Activated CD4-positive, CD25-positive, alpha-beta regulatory T cell (primary cell): Measurements from ENCODE around the gene VAV3.
A peak's percentile ranks its signal among the peaks of the same experiment; 100 is the strongest.

ENCODE experiments used
- DNase-seq, 4 experiments: peaks; one replicate each; lab custom pipeline; 2025; lab: John Stamatoyannopoulos, UW

The VAV3 gene

GRCh38 chr1:107789817-107790524 lies 175.0 kb downstream of the VAV3 start:
- DNase-seq: no peak

- no peak for DNase-seq
Measured at GRCh38 chr1:107788206-107789202, 176.5 kb downstream of the VAV3 start.

- DNase-seq: no peak
Measured at GRCh38 chr1:107787299-107787698, 177.7 kb downstream of the VAV3 start.

GRCh38 chr1:107786203-107786845 lies 178.7 kb downstream of the VAV3 start:
- DNase-seq: no peak

- no peak for DNase-seq
Measured at GRCh38 chr1:107785496-107786202, 179.3 kb downstream of the VAV3 start.

- DNase-seq: peak in 3 of 4 experiments; percentile 8 to 41 (median 11)
Measured at GRCh38 chr1:107782217-107782845, 182.6 kb downstream of the VAV3 start.

DNA sequence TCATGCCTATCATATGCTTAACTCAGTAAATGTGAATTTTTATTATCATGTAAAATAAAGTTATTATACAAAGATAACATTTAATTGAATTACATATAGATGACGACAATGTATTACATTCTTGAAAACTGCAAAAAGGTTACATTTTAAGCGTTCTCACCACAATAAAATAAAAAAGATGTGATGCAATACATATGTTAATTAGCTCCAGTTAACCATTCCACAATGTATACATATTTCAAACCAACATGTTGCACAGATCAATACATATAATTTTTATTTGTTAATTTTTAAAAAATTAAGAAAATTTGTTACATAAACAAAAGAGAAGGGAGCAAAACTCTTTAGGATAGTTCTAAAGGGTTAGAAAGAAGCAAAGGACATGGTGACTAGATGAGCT lies 183.7 kb downstream of the VAV3 start:
- no peak for DNase-seq

- no peak for DNase-seq
Measured at GRCh38 chr1:107777664-107778047, 187.3 kb downstream of the VAV3 start.

DNA sequence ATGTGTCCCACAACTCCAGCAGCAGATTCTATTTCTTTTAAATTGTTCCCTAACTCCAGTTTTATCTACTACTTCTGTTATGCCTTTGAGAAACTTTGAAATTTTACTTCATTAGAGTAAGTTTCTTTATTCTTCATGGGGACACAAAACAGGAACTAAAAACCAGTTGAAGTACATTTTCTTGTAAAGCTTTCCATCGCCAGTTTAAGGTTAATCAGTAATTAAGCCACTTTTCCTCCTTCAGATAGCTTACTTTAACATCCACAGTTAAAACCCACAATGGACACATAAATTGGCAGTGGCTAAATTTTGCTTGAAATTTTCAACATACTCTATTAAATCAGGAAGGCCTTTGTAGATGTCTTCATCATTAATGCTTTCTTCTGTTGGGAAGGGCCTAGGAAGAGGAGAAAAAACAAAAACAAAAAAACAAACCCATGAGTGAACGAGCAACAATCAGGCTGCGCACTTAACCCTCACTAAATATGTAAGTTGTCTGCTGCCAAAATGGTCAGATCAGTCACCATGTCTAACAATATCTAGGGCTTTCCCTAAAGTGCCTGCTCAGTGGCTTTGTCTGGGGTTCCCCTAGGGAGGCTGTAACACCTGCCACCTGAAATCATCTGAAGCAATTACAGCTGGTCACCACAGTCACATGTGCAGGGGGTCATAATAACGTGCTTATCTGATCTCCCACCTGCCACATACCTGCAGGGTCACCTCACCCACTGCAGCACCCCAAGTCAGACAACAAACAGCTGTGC lies 187.9 kb downstream of the VAV3 start:
- no peak for DNase-seq

GRCh38 chr1:107771377-107771776 lies 193.6 kb downstream of the VAV3 start:
- no peak for DNase-seq

- no peak for DNase-seq
Measured at GRCh38 chr1:107767156-107767582, 197.8 kb downstream of the VAV3 start.

DNA sequence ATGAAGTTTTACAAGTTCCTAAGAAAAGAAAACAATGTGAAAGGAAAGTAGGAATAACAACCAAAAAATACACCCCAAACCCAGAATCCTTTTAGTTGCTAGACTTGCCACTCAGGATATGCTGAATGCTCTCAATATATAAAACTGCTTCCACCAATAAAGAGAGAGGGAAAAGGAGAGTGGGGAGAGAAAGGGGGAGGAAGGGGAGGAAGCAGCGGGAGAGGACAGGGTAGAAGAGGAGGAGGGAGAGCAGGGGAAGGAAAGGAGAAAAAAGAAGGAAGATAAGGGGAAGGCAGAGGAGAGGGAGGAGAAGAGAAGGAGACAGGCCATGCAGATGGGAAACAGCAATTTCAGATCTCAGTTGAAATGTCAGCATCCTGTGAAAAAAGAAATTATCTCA lies 198.4 kb downstream of the VAV3 start:
- DNase-seq: no peak

DNA sequence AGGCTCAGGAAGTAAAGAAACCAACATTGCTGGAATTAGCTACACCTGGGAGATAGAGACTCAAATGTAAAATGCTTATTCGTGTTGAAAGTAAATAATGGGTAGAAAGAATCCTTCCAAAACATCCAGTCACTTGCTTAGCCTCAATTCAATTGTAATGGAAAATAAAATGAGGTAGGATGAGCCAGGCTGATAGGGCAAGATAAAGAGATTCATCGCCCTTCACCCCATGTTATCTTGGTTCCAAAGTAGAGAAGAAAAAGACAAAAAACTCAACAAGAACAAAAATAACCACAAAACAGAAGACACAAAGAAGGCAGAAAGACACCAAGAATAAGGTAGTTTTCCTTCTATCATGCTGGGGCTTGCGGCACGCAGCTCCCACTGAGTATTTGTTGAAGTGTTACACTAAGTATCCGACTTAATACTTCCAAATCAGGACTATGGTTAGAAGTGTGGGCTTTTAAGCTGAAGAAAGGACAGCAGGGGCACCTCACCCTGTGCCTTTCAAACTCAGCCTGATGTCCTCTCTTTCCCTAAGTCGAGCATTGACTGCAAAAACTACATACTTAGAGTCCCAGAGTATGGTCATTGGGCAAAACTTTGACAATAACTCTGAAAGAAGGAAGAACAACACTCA lies 202.1 kb downstream of the VAV3 start:
- DNase-seq: no peak

GRCh38 chr1:107760065-107760464 lies 204.9 kb downstream of the VAV3 start:
- DNase-seq: no peak

DNA sequence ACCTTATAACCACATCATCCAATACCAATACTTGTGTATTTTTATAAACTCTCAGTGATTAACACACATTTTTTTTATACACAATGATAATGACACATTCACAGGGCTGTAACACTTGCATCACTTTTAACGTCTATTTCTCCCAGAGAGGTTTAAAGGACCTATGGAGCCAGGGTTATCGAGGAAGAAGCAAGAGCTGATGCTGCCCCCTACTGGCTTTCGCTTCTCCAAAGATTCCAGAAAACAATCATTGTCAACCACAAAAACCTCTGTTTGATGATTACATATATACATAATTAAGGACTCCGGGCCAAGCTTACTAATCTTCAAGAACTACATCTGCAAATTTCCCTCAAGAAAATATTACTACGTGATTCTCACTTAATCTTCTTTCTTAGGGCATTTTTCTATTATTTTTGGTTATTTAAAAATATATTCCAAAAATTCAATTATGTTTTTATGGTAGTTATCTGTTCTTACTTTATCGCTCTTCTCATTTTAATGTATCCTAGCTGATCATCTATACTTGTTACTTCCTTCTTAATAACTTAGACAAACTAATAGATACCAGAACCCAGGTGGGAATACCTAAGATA lies 214.5 kb downstream of the VAV3 start:
- peak in 1 of 4 experiments; percentile 8 for DNase-seq

DNA sequence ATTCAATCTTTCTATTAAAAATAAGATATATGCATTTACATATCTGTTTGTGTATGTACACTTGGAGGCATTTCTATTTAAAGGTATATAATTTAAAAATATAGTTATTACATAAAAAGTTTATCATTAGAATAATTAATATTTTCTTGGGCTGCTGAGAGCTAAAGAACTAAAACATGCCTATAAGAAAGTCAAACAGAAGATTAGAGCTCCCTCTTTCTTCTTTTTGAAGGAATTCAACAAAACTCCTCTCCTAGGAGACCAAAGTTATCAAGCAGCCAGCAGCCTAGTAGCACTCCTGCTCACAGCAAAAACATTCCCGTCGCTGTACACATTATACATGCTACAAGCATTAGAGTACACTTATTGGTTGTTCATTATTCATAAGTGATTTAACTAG lies 216.4 kb downstream of the VAV3 start:
- DNase-seq: no peak

GRCh38 chr1:107741242-107741641 lies 223.7 kb downstream of the VAV3 start:
- DNase-seq: no peak

DNA sequence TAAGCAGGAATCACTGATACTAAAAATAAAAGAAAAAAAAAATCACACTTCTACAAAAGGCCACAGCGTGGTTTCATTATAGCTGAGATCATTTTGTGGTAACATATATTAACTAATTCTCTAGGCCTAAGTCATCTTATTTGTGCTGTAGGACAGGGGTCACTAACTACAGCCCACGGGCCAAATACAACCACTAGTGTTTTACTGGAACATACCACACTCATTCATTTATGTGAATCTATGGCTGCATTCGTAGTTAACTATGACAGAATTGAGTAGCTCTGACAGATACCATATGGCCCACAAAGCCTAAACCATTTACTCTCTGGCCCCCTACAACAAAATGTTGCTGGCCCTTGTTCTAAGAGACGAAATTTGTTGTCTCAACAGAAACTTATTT lies 224.4 kb downstream of the VAV3 start:
- no peak for DNase-seq

DNA sequence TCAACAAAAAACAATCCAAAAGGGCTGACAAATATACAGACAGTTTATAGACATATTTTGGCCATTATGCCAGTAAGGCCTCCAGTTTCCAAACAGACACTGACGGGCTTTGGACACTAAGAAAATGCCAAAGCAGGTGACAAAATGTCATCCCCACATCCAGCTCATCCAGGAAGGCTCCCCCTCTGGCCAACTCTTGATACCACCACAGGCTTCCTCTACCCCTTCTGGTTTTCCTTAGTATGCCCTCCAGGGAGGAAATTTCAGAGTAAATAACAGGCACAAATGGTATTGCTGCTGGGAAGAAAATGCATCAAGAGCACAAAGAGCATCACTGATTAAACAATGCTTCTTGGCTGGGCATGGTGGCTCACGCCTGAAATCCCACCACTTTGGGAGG lies 225.3 kb downstream of the VAV3 start:
- no peak for DNase-seq

DNA sequence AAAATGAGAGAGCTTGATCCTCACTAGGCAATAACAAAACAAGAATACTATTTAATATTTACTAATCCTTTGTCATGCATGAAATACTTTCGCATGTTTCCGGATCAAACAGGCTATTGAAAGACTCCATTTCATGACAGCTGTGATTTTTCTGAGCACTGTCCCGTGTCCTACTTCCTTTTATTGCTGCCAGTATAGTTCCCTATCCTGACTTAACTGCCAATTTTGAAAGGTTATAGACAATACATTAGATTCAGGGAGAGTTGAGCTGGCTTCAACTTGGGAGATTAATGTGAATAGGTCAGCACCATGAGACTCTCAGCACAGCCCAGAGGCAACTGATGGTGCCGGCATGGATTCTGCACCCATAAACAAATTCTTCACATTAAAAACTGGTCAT lies 225.8 kb downstream of the VAV3 start:
- no peak for DNase-seq
